Naive thymus-derived CD4-positive, alpha-beta T cell (primary cell): ENCODE results near the gene SP140L. TPM values are rescaled to one million over a fixed set of nuclear protein-coding genes. Genes with fewer than 3 reads are reported as not detected.
"Not testable (repeated sequence)": the region's sequence is repeated elsewhere in the genome, so short reads cannot be mapped to it uniquely, and the experiment has no call there.

ENCODE experiments used
- ATAC-seq: fragments of 150-1000 bp; cut with Tn5 transposase; 2 replicates; pipeline ENCODE4 v1.10.0; 2021; ENCODE audit warnings: mild to moderate bottlenecking, moderate library complexity
- CTCF ChIA-PET: fragments of 350-600 bp; sonication (Branson Sonifier 250); formaldehyde crosslinking; loops from one replicate; lab custom pipeline; 2021; ENCODE audit warnings: antibody characterized with exemption; lab: Charles Lee
- POLR2A ChIA-PET: fragments of 350-600 bp; sonication (Branson Sonifier 250); formaldehyde crosslinking; loops from one replicate; lab custom pipeline; 2021; ENCODE audit warnings: antibody characterized with exemption, inconsistent platforms; lab: Charles Lee
- DNase-seq, 9 donors: peaks; one replicate each; pipeline versions ENCODE4 v3.0.0 to v3.0.0-alpha.2; 2020 to 2022; ENCODE audit warnings: mixed read lengths in 1 of 9
- H3K27ac ChIP-seq: one replicate; pipeline ENCODE4 v1.7.0; 2013; ENCODE audit warnings: mild to moderate bottlenecking, low read depth, low read length, moderate library complexity
- H3K27me3 ChIP-seq, 2 donors: one replicate each; pipeline ENCODE4 v1.7.0; 2013; ENCODE audit warnings: low read length in 2 of 2, mild to moderate bottlenecking in 2 of 2, moderate library complexity in 2 of 2; ENCODE audit not compliant: control insufficient read depth in 2 of 2, insufficient read depth in 2 of 2
- H3K36me3 ChIP-seq, 3 experiments: 1 replicate in 2 of 3; 2 replicates in 1 of 3; pipeline ENCODE4 v1.7.0; 2013; ENCODE audit warnings: low read length in 3 of 3, mild to moderate bottlenecking in 3 of 3, moderate library complexity in 1 of 3; ENCODE audit not compliant: insufficient read depth in 3 of 3, control insufficient read depth in 2 of 3
- H3K4me1 ChIP-seq, 2 donors: one replicate each; pipeline ENCODE4 v1.7.0; 2013; ENCODE audit warnings: low read length in 2 of 2, mild to moderate bottlenecking in 2 of 2, moderate library complexity in 1 of 2; ENCODE audit not compliant: control insufficient read depth in 2 of 2, insufficient read depth in 2 of 2
- H3K4me3 ChIP-seq: 2 replicates; pipeline ENCODE4 v1.7.0; 2013; ENCODE audit warnings: mild to moderate bottlenecking, low read length
- H3K9me3 ChIP-seq, 3 experiments: 1 replicate in 2 of 3; 2 replicates in 1 of 3; pipeline ENCODE4 v1.7.0; 2013; ENCODE audit warnings: low read length in 3 of 3; ENCODE audit not compliant: control insufficient read depth in 2 of 3
- H3K27ac Mint-ChIP-seq, 9 donors: one replicate each; pipeline ENCODE4 v1.8.0; 2020 to 2022; ENCODE audit warnings: mixed read lengths in 9 of 9, mild to moderate bottlenecking in 8 of 9, moderate library complexity in 5 of 9, inconsistent platforms in 2 of 9
- H3K27me3 Mint-ChIP-seq, 5 donors: one replicate each; pipeline ENCODE4 v1.8.0; 2021 to 2022; ENCODE audit warnings: mixed read lengths in 5 of 5, mild to moderate bottlenecking in 1 of 5
- H3K36me3 Mint-ChIP-seq, 5 donors: one replicate each; pipeline ENCODE4 v1.8.0; 2020 to 2022; ENCODE audit warnings: mixed read lengths in 5 of 5, mild to moderate bottlenecking in 3 of 5, inconsistent platforms in 1 of 5
- H3K4me1 Mint-ChIP-seq, 7 donors: one replicate each; pipeline ENCODE4 v1.8.0; 2020 to 2022; ENCODE audit warnings: mixed read lengths in 7 of 7, mild to moderate bottlenecking in 3 of 7, inconsistent platforms in 1 of 7
- H3K4me3 Mint-ChIP-seq, 10 donors: one replicate each; pipeline ENCODE4 v1.8.0; 2020 to 2022; ENCODE audit warnings: mild to moderate bottlenecking in 10 of 10, mixed read lengths in 10 of 10, moderate library complexity in 6 of 10, inconsistent platforms in 2 of 10
- H3K9me3 Mint-ChIP-seq, 11 donors: one replicate each; pipeline ENCODE4 v1.8.0; 2020 to 2022; ENCODE audit warnings: mixed read lengths in 11 of 11, mild to moderate bottlenecking in 4 of 11, inconsistent platforms in 1 of 11, moderate library complexity in 1 of 11
- intact Hi-C, 2 donors: fragments of 100-400 bp; cut with micrococcal nuclease; formaldehyde crosslinking; loops; one replicate each; pipeline ENCODE4 v1.15.1; 2023
- polyA plus RNA-seq, 2 donors: library from polyadenylated mRNA; unstranded; fragments of 300-500 nt; fragmentation: Illumina TruSeq; gene quantifications; one replicate each; pipeline ENCODE4 v1.2.3, GENCODE V29; 2021
- total RNA-seq, 6 experiments: library from RNA in 5 of 6; stranded (reverse) in 5 of 6; gene quantifications; 1 replicate in 5 of 6; 2 replicates in 1 of 6; pipeline ENCODE4 v1.2.3 and lab custom pipeline; 2021 to 2026

The SP140L gene
- total and polyA plus RNA-seq, 7 experiments from 2014 or later, result 34.1 to 121 (median 85.7) TPM

- Mint-ChIP-seq H3K27ac (peak overlapping the region; percentile 52 to 99 (median 86)), H3K9me3 (peaks cover 0 to 3% (median 0%) of the 10 kb centered on the region in 11 donors), H3K27me3 (no peaks in the 10 kb centered on the region), H3K4me1 (peaks cover 22 to 69% (median 58%) of the 10 kb centered on the region in 7 donors), H3K36me3 (peaks cover 27 to 43% (median 34%) of the 10 kb centered on the region in 5 donors), H3K4me3 (peak overlapping the region in 2 of 10 donors; percentile 8 to 30)
- peak overlapping the region; percentile 30 for H3K27ac ChIP-seq
- H3K4me1 ChIP-seq, result peaks cover 13 to 15% of the 10 kb centered on the region in 2 donors
- ATAC-seq (no peak), DNase-seq (no peak)
- no peaks in the 10 kb centered on the region for H3K27me3 ChIP-seq
- no peak overlapping the region for H3K4me3 ChIP-seq
- ChIA-PET CTCF (interaction anchor here (0.8 kb wide), 1 partner anchor 202 kb away, joined by 3 read pairs; no protein-coding TSS in a partner anchor), POLR2A (interaction anchor here (2.0 kb wide), 1 partner anchor 9 kb away, joined by 7 read pairs; no protein-coding TSS in a partner anchor)
- no peaks in the 10 kb centered on the region for H3K9me3 ChIP-seq
- peaks cover 0 to 28% (median 0%) of the 10 kb centered on the region in 3 experiments for H3K36me3 ChIP-seq
- intact Hi-C loops, result loop anchor here in 1 of 2 donors (5.0 kb wide), 1 partner anchor 34 kb away; no protein-coding TSS in a partner anchor
Measured at GRCh38 chr2:230408244-230408842, 81.3 kb downstream of the SP140L start.

- not testable (repeated sequence) for H3K4me3 ChIP-seq, H3K27me3 Mint-ChIP-seq, H3K27me3 ChIP-seq, H3K9me3 ChIP-seq, ATAC-seq, H3K9me3 Mint-ChIP-seq
- ChIA-PET POLR2A (interaction anchor here (1.9 kb wide), 1 partner anchor 389 kb away, joined by 5 read pairs; no protein-coding TSS in a partner anchor), CTCF (interaction anchor here (0.6 to 0.7 kb wide), 2 partner anchors 65 to 107 kb away, joined by 4 to 5 read pairs; no protein-coding TSS in a partner anchor)
- Mint-ChIP-seq H3K4me3 (peak overlapping the region in 4 of 10 donors; percentile 58 to 100 (median 100)), H3K4me1 (peaks cover 23 to 79% (median 68%) of the 10 kb centered on the region in 7 donors), H3K27ac (peak overlapping the region; percentile 44 to 99 (median 88)), H3K36me3 (peaks cover 17 to 34% (median 26%) of the 10 kb centered on the region in 5 donors)
- Histone ChIP-seq H3K36me3 (peaks cover 0 to 18% (median 0%) of the 10 kb centered on the region in 3 experiments), H3K4me1 (peaks cover 15 to 23% of the 10 kb centered on the region in 2 donors), H3K27ac (peak overlapping the region; percentile 30)
- peak in 1 of 9 donors; percentile 13 for DNase-seq
- intact Hi-C loops, result loop anchor here in 1 of 2 donors (5.0 kb wide), 1 partner anchor 33 kb away; no protein-coding TSS in a partner anchor
Measured at GRCh38 chr2:230409316-230409715, 82.3 kb downstream of the SP140L start.

GRCh38 chr2:230410263-230410662, 83.3 kb downstream of the SP140L start:
- no peaks in the 10 kb centered on the region for H3K9me3 Mint-ChIP-seq
- Histone ChIP-seq H3K4me3 (no peak overlapping the region), H3K27ac (peak overlapping the region; percentile 85), H3K27me3 (no peaks in the 10 kb centered on the region), H3K36me3 (peaks cover 0 to 13% (median 0%) of the 10 kb centered on the region in 3 experiments), H3K4me1 (peaks cover 21 to 26% of the 10 kb centered on the region in 2 donors), H3K9me3 (no peaks in the 10 kb centered on the region)
- ATAC-seq, result no peak
- POLR2A ChIA-PET, result interaction anchor here (0.7 to 1.9 kb wide), 2 partner anchors 48 to 388 kb away, joined by 3 to 5 read pairs; no protein-coding TSS in a partner anchor
- H3K4me1 Mint-ChIP-seq, result peaks cover 30 to 88% (median 78%) of the 10 kb centered on the region in 7 donors
- peak overlapping the region; percentile 97 to 100 (median 99) for H3K27ac Mint-ChIP-seq
- peak overlapping the region; percentile 94 to 100 (median 100) for H3K4me3 Mint-ChIP-seq
- intact Hi-C loops, result loop anchor here (10.0 kb wide), 4 partner anchors 385 to 1295 kb away; partner anchors contain the start of genes FBXO36 (in 1 of the 2), PSMD1 (in 1 of the 2), PTMA (in 1 of the 2) and TRIP12 (in 1 of the 2)
- no peak for DNase-seq
- H3K36me3 Mint-ChIP-seq, result peaks cover 8 to 28% (median 18%) of the 10 kb centered on the region in 5 donors
- CTCF ChIA-PET, result interaction anchor here (1.0 kb wide), 1 partner anchor 150 kb away, joined by 3 read pairs; no protein-coding TSS in a partner anchor
- no peaks in the 10 kb centered on the region for H3K27me3 Mint-ChIP-seq

- peak overlapping the region; percentile 94 to 100 (median 100) for H3K4me3 Mint-ChIP-seq
- H3K36me3 ChIP-seq, result peaks cover 0 to 6% (median 0%) of the 10 kb centered on the region in 3 experiments
- peak overlapping the region; percentile 96 for H3K4me3 ChIP-seq
- peaks cover 26 to 29% of the 10 kb centered on the region in 2 donors for H3K4me1 ChIP-seq
- H3K27me3 Mint-ChIP-seq, result no peaks in the 10 kb centered on the region
- intact Hi-C loops, result loop anchor here (1.0 to 10.0 kb wide), 6 partner anchors 84 to 1294 kb away; partner anchors contain the start of genes FBXO36 (in 1 of the 2), PSMD1 (in 1 of the 2), PTMA (in 1 of the 2) and SP140L (in 1 of the 2)
- ChIA-PET POLR2A (interaction anchor here (0.6 to 1.9 kb wide), 4 partner anchors 22 to 388 kb away, joined by 3 to 5 read pairs (median 4); no protein-coding TSS in a partner anchor), CTCF (interaction anchor here (0.6 to 1.0 kb wide), 2 partner anchors 115 to 151 kb away, joined by 3 read pairs; no protein-coding TSS in a partner anchor)
- DNase-seq, result peak in 2 of 9 donors; percentile 23 to 27
- peaks cover 30 to 95% (median 85%) of the 10 kb centered on the region in 7 donors for H3K4me1 Mint-ChIP-seq
- H3K9me3 ChIP-seq, result no peaks in the 10 kb centered on the region
- peaks cover 4 to 22% (median 12%) of the 10 kb centered on the region in 5 donors for H3K36me3 Mint-ChIP-seq
- no peak for ATAC-seq
- no peaks in the 10 kb centered on the region for H3K27me3 ChIP-seq
- H3K27ac ChIP-seq, result peak overlapping the region; percentile 85
- peak overlapping the region; percentile 97 to 100 (median 99) for H3K27ac Mint-ChIP-seq
- no peaks in the 10 kb centered on the region for H3K9me3 Mint-ChIP-seq
Measured at GRCh38 chr2:230410861-230411569, 84.0 kb downstream of the SP140L start.

GRCh38 chr2:230411570-230412370, 84.8 kb downstream of the SP140L start:
- H3K36me3 ChIP-seq, result peaks cover 0 to 2% (median 0%) of the 10 kb centered on the region in 3 experiments
- Mint-ChIP-seq H3K27ac (peak overlapping the region; percentile 97 to 100 (median 99)), H3K9me3 (no peaks in the 10 kb centered on the region), H3K27me3 (no peaks in the 10 kb centered on the region), H3K4me3 (peak overlapping the region; percentile 94 to 100 (median 100)), H3K36me3 (peaks cover 0 to 20% (median 4%) of the 10 kb centered on the region in 5 donors), H3K4me1 (peaks cover 30 to 92% (median 84%) of the 10 kb centered on the region in 7 donors)
- CTCF ChIA-PET, result interaction anchor here (0.5 to 1.1 kb wide), 3 partner anchors 116 to 385 kb away, joined by 3 read pairs; no protein-coding TSS in a partner anchor
- DNase-seq, result peak; percentile 47 to 81 (median 61)
- H3K9me3 ChIP-seq, result no peaks in the 10 kb centered on the region
- peak; percentile 80 for ATAC-seq
- H3K27me3 ChIP-seq, result no peaks in the 10 kb centered on the region
- POLR2A ChIA-PET, result interaction anchor here (0.6 to 1.3 kb wide), 3 partner anchors 23 to 185 kb away, joined by 3 to 5 read pairs (median 3); no protein-coding TSS in a partner anchor
- peaks cover 26 to 29% of the 10 kb centered on the region in 2 donors for H3K4me1 ChIP-seq
- H3K27ac ChIP-seq, result peak overlapping the region; percentile 85
- intact Hi-C loops, result loop anchor here (1.0 to 10.0 kb wide), 6 partner anchors 84 to 1293 kb away; partner anchors contain the start of genes FBXO36 (in 1 of the 2), PSMD1 (in 1 of the 2), PTMA (in 1 of the 2) and SP140L (in 1 of the 2)
- H3K4me3 ChIP-seq, result peak overlapping the region; percentile 96
